ENCODE measurements around the gene SH3BP2. TPM values are rescaled to one million over a fixed set of nuclear protein-coding genes. Genes with fewer than 3 reads are reported as not detected.

The SH3BP2 gene
- 46.3 and 64.5 TPM in 2 replicates for total RNA-seq

GRCh38 chr4:2792711-2793585 is at the start of gene SH3BP2:
Gene SH3BP2, plus strand, starts transcription at chr4:2793085. Its CDS starts 27,533 bp downstream, at chr4:2820618.

GRCh38 chr4:2755821-2756690 is 36.8 kb upstream of the SH3BP2 start, which contains the start of gene TNIP2:
Gene TNIP2, minus strand, starts transcription at chr4:2756336. Its CDS starts 47 bp downstream, at chr4:2756289.

GRCh38 chr4:2843263-2843940 is 50.5 kb downstream of the SH3BP2 start, which contains the start of gene ADD1:
Gene ADD1, plus strand, starts transcription at chr4:2843844. Its CDS starts 32,072 bp downstream, at chr4:2875916.

Other genes with a start within 250 kb of the SH3BP2 start
- gene TNIP2, start 36.7 kb upstream of the SH3BP2 start, total RNA-seq = 62.5 and 63.4 TPM in 2 replicates
- gene ADD1, start 50.8 kb downstream of the SH3BP2 start, total RNA-seq = 210 and 212 TPM in 2 replicates
- gene NOP14, start 170.3 kb downstream of the SH3BP2 start, total RNA-seq = 51.0 and 52.1 TPM in 2 replicates
- gene GRK4, start 170.5 kb downstream of the SH3BP2 start, total RNA-seq = 4.6 and 5.2 TPM in 2 replicates